Peyer's patch (tissue), 4 donors: ENCODE data around the gene HEXIM1. TPM values are rescaled to one million over a fixed set of nuclear protein-coding genes. Genes with fewer than 3 reads are reported as not detected.
A peak's percentile ranks its signal among the peaks of the same experiment; 100 is the strongest.

ENCODE experiments used
- DNase-seq, 3 donors: peaks; one replicate each; pipeline ENCODE4 v3.0.0-alpha.2; 2017 to 2019
- H3K27ac ChIP-seq, 4 donors: fragments of 200-600 bp; sonication (generic); one replicate each; pipeline ENCODE4 v1.5.1; 2016 to 2019
- H3K27me3 ChIP-seq, 2 donors: fragments of 200-600 bp; sonication (generic); one replicate each; pipeline ENCODE4 v1.5.1; 2019
- H3K36me3 ChIP-seq, 3 donors: fragments of 200-600 bp; sonication (generic); one replicate each; pipeline ENCODE4 v1.5.1; 2016 to 2019
- H3K4me1 ChIP-seq, 4 donors: fragments of 200-600 bp; sonication (generic); one replicate each; pipeline ENCODE4 v1.5.1; 2016 to 2019
- H3K4me3 ChIP-seq, 4 donors: fragments of 200-600 bp; sonication (generic); 1 replicate in 3 of 4; 2 replicates in 1 of 4; pipeline ENCODE4 v1.5.1; 2016 to 2019; ENCODE audit warnings: mild to moderate bottlenecking in 1 of 4
- H3K9me3 ChIP-seq, 4 donors: fragments of 200-600 bp; sonication (generic); one replicate each; pipeline ENCODE4 v1.5.1; 2016 to 2019; ENCODE audit warnings: mild to moderate bottlenecking in 1 of 4
- CTCF ChIP-seq, 6 experiments: fragments of 450-650 bp in 4 of 6; fragments of 200-600 bp in 2 of 6; sonication (generic) in 1 of 6; IDR thresholded peaks; one replicate each; pipeline ENCODE4 v1.5.1; 2017 to 2019; ENCODE audit warnings: antibody characterized with exemption in 6 of 6, mild to moderate bottlenecking in 3 of 6, moderate library complexity in 1 of 6
- POLR2A ChIP-seq, 2 donors: fragments of 450-650 bp; IDR thresholded peaks; one replicate each; pipeline ENCODE4 v1.5.1; 2017; ENCODE audit warnings: antibody characterized with exemption in 2 of 2, mild to moderate bottlenecking in 2 of 2, moderate library complexity in 2 of 2
- small RNA-seq, 2 donors: library from RNA; depleted of rRNA; stranded (forward); fragments of <200 nt; gene quantifications; one replicate each; pipeline ENCODE3, GENCODE V24; 2016
- total RNA-seq, 4 donors: library from RNA; depleted of rRNA; stranded (reverse); fragments of >200 nt; gene quantifications; one replicate each; pipeline ENCODE4 v1.1.0, GENCODE V29; 2016

The HEXIM1 gene
- total RNA-seq, 4 donors from 2014 or later, result 24.3 to 41.8 (median 31.7) TPM

- TF ChIP-seq POLR2A (IDR thresholded peaks at IDR 0.05) (no peak), CTCF (IDR thresholded peaks at IDR 0.05) (no peak)
- Histone ChIP-seq H3K27me3 (no peaks in the 10 kb centered on the region), H3K9me3 (no peaks in the 10 kb centered on the region), H3K4me3 (no peak overlapping the region), H3K36me3 (no peaks in the 10 kb centered on the region), H3K4me1 (peaks cover 0 to 10% (median 0%) of the 10 kb centered on the region in 4 donors), H3K27ac (no peak overlapping the region)
- DNase-seq, result no peak
Measured at GRCh38 chr17:45195424-45195823, 47.1 kb downstream of the HEXIM1 start.

- H3K4me1 ChIP-seq, result peaks cover 0 to 10% (median 0%) of the 10 kb centered on the region in 4 donors
- H3K4me3 ChIP-seq, result no peak overlapping the region
- H3K9me3 ChIP-seq, result no peaks in the 10 kb centered on the region
- no peak for DNase-seq
- H3K27ac ChIP-seq, result no peak overlapping the region
- no peaks in the 10 kb centered on the region for H3K36me3 ChIP-seq
- H3K27me3 ChIP-seq, result no peaks in the 10 kb centered on the region
- TF ChIP-seq POLR2A (IDR thresholded peaks at IDR 0.05), result no peak
- no peak for TF ChIP-seq CTCF (IDR thresholded peaks at IDR 0.05)
Measured at GRCh38 chr17:45197108-45197507, 48.8 kb downstream of the HEXIM1 start.

GRCh38 chr17:45197555-45198334 lies 49.5 kb downstream of the HEXIM1 start:
- H3K27me3 ChIP-seq, result no peaks in the 10 kb centered on the region
- no peaks in the 10 kb centered on the region for H3K9me3 ChIP-seq
- no peaks in the 10 kb centered on the region for H3K36me3 ChIP-seq
- H3K4me1 ChIP-seq, result peaks cover 0 to 10% (median 0%) of the 10 kb centered on the region in 4 donors
- TF ChIP-seq POLR2A (IDR thresholded peaks at IDR 0.05), result no peak
- peak; percentile 94 to 100 (median 98) for TF ChIP-seq CTCF (IDR thresholded peaks at IDR 0.05)
- peak; percentile 82 to 96 (median 95) for DNase-seq
- no peak overlapping the region for H3K4me3 ChIP-seq
- peak overlapping the region in 2 of 4 donors; percentile 21 to 35 for H3K27ac ChIP-seq

GRCh38 chr17:45200701-45201100 lies 52.4 kb downstream of the HEXIM1 start:
- DNase-seq, result no peak
- Histone ChIP-seq H3K9me3 (no peaks in the 10 kb centered on the region), H3K36me3 (no peaks in the 10 kb centered on the region), H3K4me3 (no peak overlapping the region), H3K4me1 (peaks cover 0 to 10% (median 0%) of the 10 kb centered on the region in 4 donors), H3K27ac (no peak overlapping the region), H3K27me3 (no peaks in the 10 kb centered on the region)
- no peak for TF ChIP-seq POLR2A (IDR thresholded peaks at IDR 0.05)
- no peak for TF ChIP-seq CTCF (IDR thresholded peaks at IDR 0.05)

GRCh38 chr17:45201457-45201856 lies 53.2 kb downstream of the HEXIM1 start:
- Histone ChIP-seq H3K27me3 (no peaks in the 10 kb centered on the region), H3K4me3 (no peak overlapping the region), H3K9me3 (no peaks in the 10 kb centered on the region), H3K27ac (no peak overlapping the region), H3K4me1 (peaks cover 0 to 10% (median 0%) of the 10 kb centered on the region in 4 donors), H3K36me3 (no peaks in the 10 kb centered on the region)
- TF ChIP-seq CTCF (IDR thresholded peaks at IDR 0.05) (no peak), POLR2A (IDR thresholded peaks at IDR 0.05) (no peak)
- no peak for DNase-seq

Small RNA genes lying within 50 kb of the gene (small RNA-seq; reads per million reads assigned to genes)
- 0 reads per million in 2 donors for gene MIR6784

Other genes with a start within 250 kb of the HEXIM1 start
- 100 to 1,000 TPM in 1 of 4 donors, 10 to 100 TPM in 3; 43.3 to 176 (median 69.8) TPM for gene EFTUD2, start 249.0 kb upstream of the HEXIM1 start, total RNA-seq
- gene GFAP, start 233.0 kb upstream of the HEXIM1 start, total RNA-seq, result not detected
- gene KIF18B, start 200.7 kb upstream of the HEXIM1 start, total RNA-seq, result 10 to 100 TPM in 1 of 4 donors, 1 to 10 TPM in 3; 3.4 to 40.4 (median 6.8) TPM
- 1 to 10 TPM in 1 of 4 donors, under 1 TPM in 1, not detected in 2; 0.67 to 3.3 TPM for gene C1QL1, start 180.2 kb upstream of the HEXIM1 start, total RNA-seq
- gene DCAKD, start 96.8 kb upstream of the HEXIM1 start, total RNA-seq, result 10 to 100 TPM; 12.6 to 78.4 (median 23.2) TPM
- 100 to 1,000 TPM in 1 of 4 donors, 10 to 100 TPM in 3; 60.9 to 111 (median 77.1) TPM for gene NMT1, start 87.2 kb upstream of the HEXIM1 start, total RNA-seq
- gene PLCD3, start 16.0 kb upstream of the HEXIM1 start, total RNA-seq, result 10 to 100 TPM; 11.6 to 44.4 (median 18.4) TPM
- 100 to 1,000 TPM in 1 of 4 donors, 10 to 100 TPM in 3; 33.8 to 124 (median 76.3) TPM for gene ACBD4, start 12.8 kb upstream of the HEXIM1 start, total RNA-seq
- gene HEXIM2, start 13.4 kb downstream of the HEXIM1 start, total RNA-seq, result 10 to 100 TPM in 3 of 4 donors, 1 to 10 TPM in 1; 8.4 to 28.9 (median 11.2) TPM
- gene FMNL1, start 73.4 kb downstream of the HEXIM1 start, total RNA-seq, result 10 to 100 TPM in 3 of 4 donors, 1 to 10 TPM in 1; 9.3 to 45.4 (median 15.8) TPM
- not detected for gene SPATA32, start 113.6 kb downstream of the HEXIM1 start, total RNA-seq
- gene MAP3K14, start 168.5 kb downstream of the HEXIM1 start, total RNA-seq, result 10 to 100 TPM; 16.5 to 30.4 (median 24.7) TPM